HEK293T (cell line): ENCODE data around the gene PTGER2.
A peak's percentile ranks its signal among the peaks of the same experiment; 100 is the strongest.

Source experiments
- CTCF ChIA-PET: fragments of 350-600 bp; formaldehyde crosslinking; extraction: SDS; loops from one replicate; lab custom pipeline; 2021; ENCODE audit warnings: antibody characterized with exemption, inconsistent platforms; lab: Yijun Ruan, JAX
- POLR2A ChIA-PET: fragments of 350-600 bp; formaldehyde crosslinking; extraction: SDS; loops from one replicate; lab custom pipeline; 2020; ENCODE audit warnings: antibody characterized with exemption, inconsistent platforms; lab: Yijun Ruan, JAX
- DNase-seq: peaks from one replicate; pipeline ENCODE4 v3.0.0; 2012; ENCODE audit warnings: mixed read lengths; ENCODE audit errors: extremely low spot score
- ARNT ChIP-seq: fragments of 450-650 bp; IDR thresholded peaks from 2 replicates; pipeline ENCODE4 v1.6.1; 2017; ENCODE audit warnings: mild to moderate bottlenecking
- BHLHE40 ChIP-seq: fragments of 450-650 bp; IDR thresholded peaks from 2 replicates; pipeline ENCODE4 v1.6.1; 2016; ENCODE audit warnings: mild to moderate bottlenecking, moderate library complexity, borderline replicate concordance
- CTBP1 ChIP-seq: fragments of 450-650 bp; IDR thresholded peaks from 2 replicates; pipeline ENCODE4 v1.6.1; 2016; ENCODE audit warnings: borderline replicate concordance
- ELF4 ChIP-seq: fragments of 450-650 bp; IDR thresholded peaks from 2 replicates; pipeline ENCODE4 v1.6.1; 2017; ENCODE audit warnings: antibody characterized with exemption
- FOXA1 ChIP-seq: fragments of 450-650 bp; IDR thresholded peaks from 2 replicates; pipeline ENCODE4 v1.6.1; 2016; ENCODE audit warnings: mild to moderate bottlenecking
- FOXK2 ChIP-seq: fragments of 450-650 bp; IDR thresholded peaks from 2 replicates; pipeline ENCODE4 v1.6.1; 2016; ENCODE audit warnings: mild to moderate bottlenecking
- FOXM1 ChIP-seq: fragments of 450-650 bp; IDR thresholded peaks from 2 replicates; pipeline ENCODE4 v1.6.1; 2017; ENCODE audit warnings: mild to moderate bottlenecking, borderline replicate concordance
- HDGF ChIP-seq: fragments of 450-650 bp; IDR thresholded peaks from 2 replicates; pipeline ENCODE4 v1.6.1; 2017; ENCODE audit warnings: antibody characterized with exemption, borderline replicate concordance
- L3MBTL2 ChIP-seq: fragments of 450-650 bp; conservative IDR thresholded peaks from 2 replicates; pipeline ENCODE4 v1.6.1; 2016; ENCODE audit warnings: mild to moderate bottlenecking
- LEF1 ChIP-seq: fragments of 450-650 bp; IDR thresholded peaks from 2 replicates; pipeline ENCODE4 v1.6.1; 2017; ENCODE audit warnings: mild to moderate bottlenecking, borderline replicate concordance
- NFRKB ChIP-seq: fragments of 450-650 bp; IDR thresholded peaks from 2 replicates; pipeline ENCODE4 v1.6.1; 2016; ENCODE audit warnings: mild to moderate bottlenecking, moderate library complexity
- SP1 ChIP-seq: fragments of 450-650 bp; IDR thresholded peaks from 2 replicates; pipeline ENCODE4 v1.6.1; 2017
- SUZ12 ChIP-seq: fragments of 450-650 bp; IDR thresholded peaks from 2 replicates; pipeline ENCODE4 v1.6.1; 2016; ENCODE audit warnings: mild to moderate bottlenecking
- TARDBP ChIP-seq: fragments of 450-650 bp; IDR thresholded peaks from 2 replicates; pipeline ENCODE4 v1.6.1; 2016
- ZNF384 ChIP-seq: fragments of 450-650 bp; IDR thresholded peaks from 2 replicates; pipeline ENCODE4 v1.6.1; 2016
- TF ChIP-seq, protein P1 (sequence below): fragments of 450-650 bp; IDR thresholded peaks from 2 replicates; pipeline ENCODE4 v1.6.1; 2016

PTGER2 gene

DNA sequence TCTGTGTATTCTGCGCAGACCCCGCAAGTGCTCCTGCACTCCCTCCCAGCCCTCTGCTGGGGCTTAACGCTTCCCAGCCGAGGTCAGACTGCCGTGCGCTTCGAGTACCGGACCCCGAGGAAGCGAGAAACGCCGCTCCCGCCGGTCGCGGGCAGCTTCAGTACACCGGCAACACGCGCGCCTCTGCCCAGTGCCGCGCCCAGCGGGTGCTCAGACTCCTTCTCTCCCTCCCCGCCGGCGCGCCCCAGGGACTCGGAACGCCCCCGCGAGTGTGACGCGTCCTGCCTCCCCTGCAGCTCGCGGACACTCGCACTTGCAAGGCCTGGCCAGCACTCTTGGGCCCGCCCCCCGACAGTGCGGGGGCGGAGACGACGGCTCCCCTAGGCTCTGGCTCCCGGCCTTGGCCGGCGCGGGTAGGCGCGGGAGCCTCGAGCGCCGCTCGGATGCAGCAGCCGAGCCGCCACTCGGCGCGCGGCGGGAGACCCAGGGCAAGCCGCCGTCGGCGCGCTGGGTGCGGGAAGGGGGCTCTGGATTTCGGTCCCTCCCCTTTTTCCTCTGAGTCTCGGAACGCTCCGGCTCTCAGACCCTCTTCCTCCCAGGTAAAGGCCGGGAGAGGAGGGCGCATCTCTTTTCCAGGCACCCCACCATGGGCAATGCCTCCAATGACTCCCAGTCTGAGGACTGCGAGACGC, at the start of gene PTGER2:
Gene PTGER2 (plus strand): TSS at position 410 of the 692 bp plus-strand sequence. CDS start 237 bp downstream, at position 647.
- ChIA-PET POLR2A (interaction anchor here (0.6 kb wide), 1 partner anchor 85 kb away, joined by 3 read pairs; no protein-coding TSS in a partner anchor), CTCF (no interaction called here)
- DNase-seq: peak; percentile 69
- peak; percentile 86 for TF ChIP-seq L3MBTL2
- no peak for TF ChIP-seq FOXA1
- TF ChIP-seq ELF4: no peak
- TF ChIP-seq LEF1: no peak

- CTCF ChIA-PET: no interaction called here
- POLR2A ChIA-PET: no interaction called here
- DNase-seq: no peak
- TF ChIP-seq FOXM1: no peak
Measured at GRCh38 chr14:52265253-52265652, 48.9 kb upstream of the PTGER2 start.

DNA sequence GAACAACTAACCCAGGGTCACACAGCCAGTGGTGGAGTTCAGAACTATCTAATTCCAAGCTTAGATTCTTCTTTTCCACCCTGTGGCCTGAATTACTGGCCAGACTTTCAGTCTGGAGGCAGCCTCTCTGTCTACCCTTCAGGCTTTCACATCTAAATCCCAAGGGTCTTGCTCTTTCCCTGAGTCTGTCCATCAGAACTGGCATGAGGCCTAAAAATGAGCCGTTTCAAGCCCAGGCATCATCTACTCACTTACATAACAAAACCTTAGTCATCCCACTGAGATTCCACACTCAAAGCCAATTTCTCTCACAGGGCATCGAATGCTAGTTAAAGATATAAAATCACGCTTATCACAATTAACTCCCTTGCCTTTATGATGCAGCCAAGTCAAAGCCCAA, 47.9 kb upstream of the PTGER2 start:
- POLR2A ChIA-PET: no interaction called here
- TF ChIP-seq CTBP1 (no peak), SP1 (no peak), ARNT (no peak), NFRKB (no peak), TARDBP (no peak), FOXK2 (no peak), ZNF384 (no peak), HDGF (no peak), SUZ12 (no peak), L3MBTL2 (no peak), FOXA1 (no peak), LEF1 (no peak), BHLHE40 (no peak)
- TF ChIP-seq, protein P1, sequence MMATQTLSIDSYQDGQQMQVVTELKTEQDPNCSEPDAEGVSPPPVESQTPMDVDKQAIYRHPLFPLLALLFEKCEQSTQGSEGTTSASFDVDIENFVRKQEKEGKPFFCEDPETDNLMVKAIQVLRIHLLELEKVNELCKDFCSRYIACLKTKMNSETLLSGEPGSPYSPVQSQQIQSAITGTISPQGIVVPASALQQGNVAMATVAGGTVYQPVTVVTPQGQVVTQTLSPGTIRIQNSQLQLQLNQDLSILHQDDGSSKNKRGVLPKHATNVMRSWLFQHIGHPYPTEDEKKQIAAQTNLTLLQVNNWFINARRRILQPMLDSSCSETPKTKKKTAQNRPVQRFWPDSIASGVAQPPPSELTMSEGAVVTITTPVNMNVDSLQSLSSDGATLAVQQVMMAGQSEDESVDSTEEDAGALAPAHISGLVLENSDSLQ: no peak
- DNase-seq: no peak
- CTCF ChIA-PET: interaction anchor here (0.6 kb wide), 1 partner anchor 26 kb away, joined by 3 read pairs; no protein-coding TSS in a partner anchor

- ChIA-PET CTCF (interaction anchor here (0.6 kb wide), 1 partner anchor 116 kb away, joined by 3 read pairs; no protein-coding TSS in a partner anchor), POLR2A (no interaction called here)
- DNase-seq: no peak
- no peak for TF ChIP-seq FOXK2
- TF ChIP-seq SUZ12: no peak
- TF ChIP-seq HDGF: no peak
- TF ChIP-seq ZNF384: no peak
- TF ChIP-seq TARDBP: no peak
- TF ChIP-seq ARNT: no peak
Measured at GRCh38 chr14:52266782-52267181, 47.3 kb upstream of the PTGER2 start.

- DNase-seq: no peak
- ChIA-PET CTCF (no interaction called here), POLR2A (no interaction called here)
- no peak for TF ChIP-seq SUZ12
- no peak for TF ChIP-seq TARDBP
- TF ChIP-seq, protein P1: no peak
- TF ChIP-seq ARNT: no peak
- TF ChIP-seq ELF4: no peak
- no peak for TF ChIP-seq NFRKB
- TF ChIP-seq FOXM1: no peak
- no peak for TF ChIP-seq ZNF384
- TF ChIP-seq FOXK2: no peak
Measured at GRCh38 chr14:52267501-52268278, 46.4 kb upstream of the PTGER2 start, which contains the start of gene PTGDR. TSS of gene PTGDR (plus strand) at chr14:52267698. CDS start at chr14:52267815, 117 bp downstream.

DNA sequence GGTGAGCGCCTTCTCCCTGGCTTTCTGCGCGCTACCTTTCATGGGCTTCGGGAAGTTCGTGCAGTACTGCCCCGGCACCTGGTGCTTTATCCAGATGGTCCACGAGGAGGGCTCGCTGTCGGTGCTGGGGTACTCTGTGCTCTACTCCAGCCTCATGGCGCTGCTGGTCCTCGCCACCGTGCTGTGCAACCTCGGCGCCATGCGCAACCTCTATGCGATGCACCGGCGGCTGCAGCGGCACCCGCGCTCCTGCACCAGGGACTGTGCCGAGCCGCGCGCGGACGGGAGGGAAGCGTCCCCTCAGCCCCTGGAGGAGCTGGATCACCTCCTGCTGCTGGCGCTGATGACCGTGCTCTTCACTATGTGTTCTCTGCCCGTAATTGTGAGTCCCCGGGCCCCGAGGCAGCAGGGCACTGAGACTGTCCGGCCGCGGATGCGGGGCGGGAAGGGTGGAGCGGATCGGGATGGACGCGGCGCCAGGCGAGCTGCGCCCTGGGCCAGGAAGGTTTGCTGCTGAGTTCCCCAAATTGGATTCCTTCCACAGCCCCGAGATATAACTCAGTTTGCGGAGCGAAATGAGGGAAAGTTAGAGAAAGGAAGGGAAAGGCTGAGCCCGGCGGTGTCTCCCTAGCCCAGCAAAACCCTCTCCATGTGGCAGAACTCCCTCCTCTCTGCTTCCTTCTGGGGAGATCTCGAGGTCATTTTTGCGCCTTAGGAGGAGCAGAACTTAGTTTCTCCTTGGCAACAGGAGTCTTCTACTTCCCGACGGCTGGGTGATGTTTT, 45.6 kb upstream of the PTGER2 start:
- CTCF ChIA-PET: no interaction called here
- POLR2A ChIA-PET: no interaction called here

More for the DNA sequence above, 45.6 kb upstream of the PTGER2 start:
- TF ChIP-seq LEF1: no peak
- no peak for TF ChIP-seq FOXM1
- TF ChIP-seq SUZ12: no peak
- no peak for TF ChIP-seq FOXK2
- TF ChIP-seq ELF4: no peak
- no peak for TF ChIP-seq ARNT
- no peak for TF ChIP-seq HDGF
- no peak for TF ChIP-seq CTBP1
- no peak for TF ChIP-seq L3MBTL2
- no peak for TF ChIP-seq FOXA1
- TF ChIP-seq BHLHE40: no peak
- no peak for TF ChIP-seq ZNF384
- TF ChIP-seq, protein P1: no peak
- no peak for TF ChIP-seq TARDBP
- TF ChIP-seq SP1: no peak
- TF ChIP-seq NFRKB: no peak
- DNase-seq: no peak
